ENCODE data around the gene ADRM1.

ADRM1 gene

GRCh38 chr20:62280303-62280702 is 22.5 kb upstream of the ADRM1 start:
- no peak for DNase-seq (ENCODE audit: low read depth in 2 of 2)

GRCh38 chr20:62281161-62281933 is 21.4 kb upstream of the ADRM1 start:
- no peak for DNase-seq (ENCODE audit: low read depth in 2 of 2)

GRCh38 chr20:62282103-62282502 is 20.7 kb upstream of the ADRM1 start:
- DNase-seq (ENCODE audit: low read depth in 2 of 2), result no peak

- no peak for DNase-seq (ENCODE audit: low read depth in 2 of 2)
Observed at GRCh38 chr20:62282877-62283503, 19.8 kb upstream of the ADRM1 start.

GRCh38 chr20:62284448-62284847 is 18.3 kb upstream of the ADRM1 start:
- DNase-seq (ENCODE audit: low read depth in 2 of 2), result no peak

GRCh38 chr20:62285151-62285550 is 17.6 kb upstream of the ADRM1 start:
- DNase-seq (ENCODE audit: low read depth in 2 of 2), result no peak

- no peak for DNase-seq (ENCODE audit: low read depth in 2 of 2)
Observed at GRCh38 chr20:62285722-62286121, 17.1 kb upstream of the ADRM1 start.

GRCh38 chr20:62286493-62287064 is 16.2 kb upstream of the ADRM1 start:
- DNase-seq (ENCODE audit: low read depth in 2 of 2), result no peak

- no peak for DNase-seq (ENCODE audit: low read depth in 2 of 2)
Observed at GRCh38 chr20:62287129-62287528, 15.7 kb upstream of the ADRM1 start.

GRCh38 chr20:62287759-62288534 is 14.8 kb upstream of the ADRM1 start:
- DNase-seq (ENCODE audit: low read depth in 2 of 2), result no peak

- DNase-seq (ENCODE audit: low read depth in 2 of 2), result no peak
Observed at GRCh38 chr20:62288535-62289105, 14.2 kb upstream of the ADRM1 start.

GRCh38 chr20:62289131-62289530 is 13.7 kb upstream of the ADRM1 start:
- DNase-seq (ENCODE audit: low read depth in 2 of 2), result no peak

- no peak for DNase-seq (ENCODE audit: low read depth in 2 of 2)
Observed at GRCh38 chr20:62289898-62290297, 12.9 kb upstream of the ADRM1 start.

- no peak for DNase-seq (ENCODE audit: low read depth in 2 of 2)
Observed at GRCh38 chr20:62291251-62292066, 11.3 kb upstream of the ADRM1 start.

GRCh38 chr20:62292108-62292507 is 10.7 kb upstream of the ADRM1 start:
- DNase-seq (ENCODE audit: low read depth in 2 of 2), result no peak

- no peak for DNase-seq (ENCODE audit: low read depth in 2 of 2)
Observed at GRCh38 chr20:62293111-62293784, 9.5 kb upstream of the ADRM1 start.

- no peak for DNase-seq (ENCODE audit: low read depth in 2 of 2)
Observed at GRCh38 chr20:62293946-62294345, 8.9 kb upstream of the ADRM1 start.

- no peak for DNase-seq (ENCODE audit: low read depth in 2 of 2)
Observed at GRCh38 chr20:62294516-62294915, 8.3 kb upstream of the ADRM1 start.

GRCh38 chr20:62296724-62297448 is 5.9 kb upstream of the ADRM1 start:
- DNase-seq (ENCODE audit: low read depth in 2 of 2), result no peak

Measured in stimulated activated CD4-positive, alpha-beta T cell treated with anti-CD3 and anti-CD28 coated beads, Interleukin-15, amount 100 ng/mL, for 48 hours (primary cell).